Right lobe of liver (tissue), 6 donors: ENCODE measurements around the gene GPR141. TPM values are rescaled to one million over a fixed set of nuclear protein-coding genes. Genes with fewer than 3 reads are reported as not detected.
"Not testable (repeated sequence)": the region's sequence is repeated elsewhere in the genome, so short reads cannot be mapped to it uniquely, and the experiment has no call there.

ENCODE experiments used
- ATAC-seq, 4 donors: fragments of 200-7000 bp; cut with Tn5 transposase; one replicate each; pipeline ENCODE4 v1.9.1; 2020; ENCODE audit warnings: mild to moderate bottlenecking in 4 of 4, moderate library complexity in 4 of 4
- DNase-seq, 3 donors: peaks; one replicate each; pipeline ENCODE4 v3.0.0-alpha.2; 2020
- H3K27ac ChIP-seq, 3 donors: fragments of 200-600 bp; one replicate each; pipeline ENCODE4 v1.8.0; 2022
- H3K27me3 ChIP-seq, 2 donors: fragments of 200-600 bp; one replicate each; pipeline ENCODE4 v1.8.0; 2022
- H3K36me3 ChIP-seq, 4 donors: fragments of 200-600 bp; sonication (generic) in 1 of 4; one replicate each; pipeline versions ENCODE4 v1.5.1 to v1.8.0; 2017 to 2022; ENCODE audit warnings: control low read depth in 1 of 4
- H3K4me1 ChIP-seq, 4 donors: fragments of 200-600 bp; sonication (generic) in 1 of 4; one replicate each; pipeline versions ENCODE4 v1.5.1 to v1.8.0; 2017 to 2022; ENCODE audit warnings: control low read depth in 1 of 4
- H3K4me3 ChIP-seq, 3 donors: fragments of 200-600 bp; one replicate each; pipeline ENCODE4 v1.8.0; 2022
- H3K9me3 ChIP-seq, 4 donors: fragments of 200-600 bp; sonication (generic) in 1 of 4; one replicate each; pipeline versions ENCODE4 v1.5.1 to v1.8.0; 2017 to 2022; ENCODE audit warnings: control low read depth in 1 of 4
- CTCF ChIP-seq, 4 donors: fragments of 200-600 bp in 3 of 4; fragments of 450-650 bp in 1 of 4; IDR thresholded peaks; one replicate each; pipeline versions ENCODE4 v1.5.1 to v1.8.0; 2016 to 2022; ENCODE audit warnings: antibody characterized with exemption in 4 of 4, mild to moderate bottlenecking in 2 of 4
- POLR2A ChIP-seq: fragments of 450-650 bp; IDR thresholded peaks from one replicate; pipeline ENCODE4 v1.6.1; 2017; ENCODE audit warnings: antibody characterized with exemption, mild to moderate bottlenecking
- WGBS: methylation state at CpG from one replicate; pipeline ENCODE4 v1.1.6; 2018; ENCODE audit warnings: low coverage, low lambda C conversion rate; ENCODE audit not compliant: insufficient coverage; ENCODE audit errors: missing lambda C conversion rate; 5-methylcytosine and 5-hydroxymethylcytosine counted together
- intact Hi-C, 2 donors: fragments of 100-400 bp; cut with DNase I; formaldehyde crosslinking; loops; one replicate each; pipeline versions ENCODE4 v1.11.2 to v1.14.1; 2022
- total RNA-seq, 6 experiments: library from RNA; depleted of rRNA in 2 of 6; stranded (reverse); fragments of >200 nt in 2 of 6; fragmentation: NEBNext Ultra II Directional in 3 of 6; extraction: Animal tissue kit (Norgen Biotek cat#: 25700) in 3 of 6; gene quantifications; one replicate each; pipeline versions ENCODE4 v1.1.0 to v1.2.4, GENCODE V29; 2016 to 2023
- donor health status: DM: no; HTN: yes; CAD: no.
- donor health status: DM: no; HTN: no; CAD: no.
- donor health status: DM: no; HTN: no; CAD: no.
- donor health status: DM: no; HTN: yes; CAD: no.
- donor health status: DM: no; HTN: yes; CAD: no.

GPR141 gene
- total RNA-seq, 6 experiments from 2014 or later = 0.51 to 0.60 TPM; not detected in 4

GRCh38 chr7:37703361-37703760 lies 19.8 kb downstream of the GPR141 start:
- no peak overlapping the region for H3K4me3 ChIP-seq
- DNase-seq (no peak), ATAC-seq (no peak)
- TF ChIP-seq POLR2A = no peak
- TF ChIP-seq CTCF (IDR thresholded peaks at IDR 0.05) = no peak
- intact Hi-C loops = no loop called here
- H3K9me3 ChIP-seq = no peaks in the 10 kb centered on the region
- H3K36me3 ChIP-seq = no peaks in the 10 kb centered on the region
- peaks cover 0 to 7% (median 0%) of the 10 kb centered on the region in 4 donors for H3K4me1 ChIP-seq
- no peaks in the 10 kb centered on the region for H3K27me3 ChIP-seq
- H3K27ac ChIP-seq = no peak overlapping the region

GRCh38 chr7:37704328-37704833 lies 20.8 kb downstream of the GPR141 start:
- H3K36me3 ChIP-seq, intact Hi-C loops, H3K9me3 ChIP-seq, H3K4me3 ChIP-seq, ATAC-seq, H3K27ac ChIP-seq, H3K27me3 ChIP-seq, H3K4me1 ChIP-seq, DNase-seq: not testable (repeated sequence)
- WGBS = 66% methylated on average over 4 of the region's 4 CpGs

- H3K27ac ChIP-seq = no peak overlapping the region
- ATAC-seq (peak in 2 of 4 donors; percentile 46 to 48), DNase-seq (no peak)
- no peaks in the 10 kb centered on the region for H3K27me3 ChIP-seq
- H3K4me3 ChIP-seq = no peak overlapping the region
- 46% methylated on average over 6 of the region's 6 CpGs for WGBS
- peaks cover 0 to 7% (median 0%) of the 10 kb centered on the region in 4 donors for H3K4me1 ChIP-seq
- intact Hi-C loops = no loop called here
- TF ChIP-seq CTCF (IDR thresholded peaks at IDR 0.05) (no peak), POLR2A (no peak)
- no peaks in the 10 kb centered on the region for H3K36me3 ChIP-seq
- H3K9me3 ChIP-seq = no peaks in the 10 kb centered on the region
Observed at GRCh38 chr7:37705976-37706375, 22.4 kb downstream of the GPR141 start.

GRCh38 chr7:37706804-37707203 lies 23.2 kb downstream of the GPR141 start:
- Histone ChIP-seq H3K9me3 (no peaks in the 10 kb centered on the region), H3K27ac (no peak overlapping the region), H3K4me3 (no peak overlapping the region), H3K27me3 (no peaks in the 10 kb centered on the region), H3K36me3 (no peaks in the 10 kb centered on the region), H3K4me1 (peaks cover 0 to 5% (median 0%) of the 10 kb centered on the region in 4 donors)
- WGBS = 27% methylated on average over 4 of the region's 5 CpGs
- peak in 1 of 4 donors; percentile 17 for ATAC-seq
- TF ChIP-seq CTCF (IDR thresholded peaks at IDR 0.05) (no peak), POLR2A (no peak)
- intact Hi-C loops = no loop called here
- no peak for DNase-seq

- 42% methylated on average over 4 of the region's 4 CpGs for WGBS
- H3K27ac ChIP-seq = no peak overlapping the region
- no peak for ATAC-seq
Observed at GRCh38 chr7:37707754-37708485, 24.4 kb downstream of the GPR141 start.

More at GRCh38 chr7:37707754-37708485, 24.4 kb downstream of the GPR141 start:
- no peaks in the 10 kb centered on the region for H3K9me3 ChIP-seq
- H3K36me3 ChIP-seq = no peaks in the 10 kb centered on the region
- no peak for DNase-seq
- intact Hi-C loops = no loop called here
- no peaks in the 10 kb centered on the region for H3K27me3 ChIP-seq
- peaks cover 0 to 3% (median 0%) of the 10 kb centered on the region in 4 donors for H3K4me1 ChIP-seq
- no peak overlapping the region for H3K4me3 ChIP-seq
- TF ChIP-seq POLR2A (no peak), CTCF (IDR thresholded peaks at IDR 0.05) (no peak)
